Memory B cell (primary cell): ENCODE results near the gene MIER3.

Experiments
- ATAC-seq: fragments of 150-1000 bp; cut with Tn5 transposase; 2 replicates; pipeline ENCODE4 v1.10.0; 2021; ENCODE audit warnings: low read depth, mild to moderate bottlenecking, moderate library complexity
- DNase-seq, 2 donors: peaks; one replicate each; pipeline ENCODE4 v3.0.0; 2022; ENCODE audit warnings: low spot score in 2 of 2
- H3K27ac Mint-ChIP-seq: one replicate; pipeline ENCODE4 v1.8.0; 2022; ENCODE audit warnings: mild to moderate bottlenecking, moderate library complexity, mixed read lengths
- H3K27me3 Mint-ChIP-seq: one replicate; pipeline ENCODE4 v1.8.0; 2022; ENCODE audit warnings: mixed read lengths
- H3K36me3 Mint-ChIP-seq: one replicate; pipeline ENCODE4 v1.8.0; 2022; ENCODE audit warnings: mild to moderate bottlenecking, mixed read lengths
- H3K4me1 Mint-ChIP-seq: one replicate; pipeline ENCODE4 v1.8.0; 2022; ENCODE audit warnings: mixed read lengths
- H3K4me3 Mint-ChIP-seq: one replicate; pipeline ENCODE4 v1.8.0; 2022; ENCODE audit warnings: mild to moderate bottlenecking, moderate library complexity, mixed read lengths
- H3K9me3 Mint-ChIP-seq: one replicate; pipeline ENCODE4 v1.8.0; 2022; ENCODE audit warnings: mixed read lengths

MIER3 gene

GRCh38 chr5:56977822-56978221, 25.9 kb upstream of the MIER3 start:
- Mint-ChIP-seq H3K9me3 (no peaks in the 10 kb centered on the region), H3K4me1 (no peaks in the 10 kb centered on the region), H3K27ac (no peak overlapping the region), H3K4me3 (no peak overlapping the region), H3K36me3 (no peaks in the 10 kb centered on the region), H3K27me3 (peaks cover 4% of the 10 kb centered on the region)
- ATAC-seq (no peak), DNase-seq (no peak)

GRCh38 chr5:56977021-56977420, 25.1 kb upstream of the MIER3 start:
- Mint-ChIP-seq H3K4me3 (no peak overlapping the region), H3K9me3 (no peaks in the 10 kb centered on the region), H3K27ac (no peak overlapping the region), H3K36me3 (no peaks in the 10 kb centered on the region), H3K4me1 (no peaks in the 10 kb centered on the region), H3K27me3 (peaks cover 5% of the 10 kb centered on the region)
- ATAC-seq: no peak
- no peak for DNase-seq

- H3K9me3 Mint-ChIP-seq: no peaks in the 10 kb centered on the region
- H3K27me3 Mint-ChIP-seq: peaks cover 5% of the 10 kb centered on the region
- no peak overlapping the region for H3K27ac Mint-ChIP-seq
- no peak for ATAC-seq
- no peak for DNase-seq
- no peak overlapping the region for H3K4me3 Mint-ChIP-seq
- no peaks in the 10 kb centered on the region for H3K36me3 Mint-ChIP-seq
- H3K4me1 Mint-ChIP-seq: no peaks in the 10 kb centered on the region
Measured at GRCh38 chr5:56974241-56974640, 22.3 kb upstream of the MIER3 start.

- Mint-ChIP-seq H3K9me3 (no peaks in the 10 kb centered on the region), H3K27ac (no peak overlapping the region), H3K27me3 (peaks cover 6% of the 10 kb centered on the region), H3K36me3 (peaks cover 3% of the 10 kb centered on the region), H3K4me1 (no peaks in the 10 kb centered on the region), H3K4me3 (no peak overlapping the region)
- no peak for DNase-seq
- no peak for ATAC-seq
Measured at GRCh38 chr5:56973473-56973872, 21.6 kb upstream of the MIER3 start.

GRCh38 chr5:56971275-56971674, 19.4 kb upstream of the MIER3 start:
- Mint-ChIP-seq H3K36me3 (peaks cover 3% of the 10 kb centered on the region), H3K27me3 (peaks cover 9% of the 10 kb centered on the region), H3K27ac (no peak overlapping the region), H3K4me3 (no peak overlapping the region), H3K4me1 (no peaks in the 10 kb centered on the region), H3K9me3 (no peaks in the 10 kb centered on the region)
- ATAC-seq (no peak), DNase-seq (no peak)

GRCh38 chr5:56964173-56964572, 12.2 kb upstream of the MIER3 start:
- no peaks in the 10 kb centered on the region for H3K9me3 Mint-ChIP-seq
- no peak overlapping the region for H3K4me3 Mint-ChIP-seq
- peaks cover 13% of the 10 kb centered on the region for H3K27me3 Mint-ChIP-seq
- DNase-seq: no peak
- no peak for ATAC-seq
- H3K36me3 Mint-ChIP-seq: peaks cover 3% of the 10 kb centered on the region
- H3K27ac Mint-ChIP-seq: no peak overlapping the region
- H3K4me1 Mint-ChIP-seq: no peaks in the 10 kb centered on the region

GRCh38 chr5:56963246-56963645, 11.3 kb upstream of the MIER3 start:
- Mint-ChIP-seq H3K4me3 (no peak overlapping the region), H3K27me3 (peaks cover 10% of the 10 kb centered on the region), H3K27ac (no peak overlapping the region), H3K9me3 (no peaks in the 10 kb centered on the region), H3K36me3 (no peaks in the 10 kb centered on the region), H3K4me1 (no peaks in the 10 kb centered on the region)
- no peak for ATAC-seq
- DNase-seq: no peak

GRCh38 chr5:56962286-56962685, 10.4 kb upstream of the MIER3 start:
- no peak for ATAC-seq
- no peaks in the 10 kb centered on the region for H3K4me1 Mint-ChIP-seq
- H3K36me3 Mint-ChIP-seq: no peaks in the 10 kb centered on the region
- H3K27ac Mint-ChIP-seq: no peak overlapping the region
- H3K4me3 Mint-ChIP-seq: no peak overlapping the region
- DNase-seq: no peak
- peaks cover 8% of the 10 kb centered on the region for H3K27me3 Mint-ChIP-seq
- H3K9me3 Mint-ChIP-seq: no peaks in the 10 kb centered on the region

GRCh38 chr5:56961746-56962145, 9.8 kb upstream of the MIER3 start:
- no peak for ATAC-seq
- no peaks in the 10 kb centered on the region for H3K36me3 Mint-ChIP-seq
- peaks cover 7% of the 10 kb centered on the region for H3K27me3 Mint-ChIP-seq

GRCh38 chr5:56959326-56959725, 7.4 kb upstream of the MIER3 start:
- Mint-ChIP-seq H3K27me3 (peaks cover 12% of the 10 kb centered on the region), H3K9me3 (no peaks in the 10 kb centered on the region), H3K4me3 (no peak overlapping the region), H3K27ac (no peak overlapping the region), H3K4me1 (no peaks in the 10 kb centered on the region), H3K36me3 (no peaks in the 10 kb centered on the region)
- DNase-seq: no peak
- ATAC-seq: no peak

More at GRCh38 chr5:56961746-56962145, 9.8 kb upstream of the MIER3 start:
- Mint-ChIP-seq H3K4me1 (no peaks in the 10 kb centered on the region), H3K9me3 (no peaks in the 10 kb centered on the region), H3K4me3 (no peak overlapping the region), H3K27ac (no peak overlapping the region)
- DNase-seq: no peak

GRCh38 chr5:56958595-56958994, 6.7 kb upstream of the MIER3 start:
- Mint-ChIP-seq H3K27ac (no peak overlapping the region), H3K27me3 (peaks cover 12% of the 10 kb centered on the region), H3K9me3 (no peaks in the 10 kb centered on the region), H3K4me3 (no peak overlapping the region), H3K36me3 (no peaks in the 10 kb centered on the region), H3K4me1 (no peaks in the 10 kb centered on the region)
- DNase-seq: no peak
- no peak for ATAC-seq

- ATAC-seq: no peak
- Mint-ChIP-seq H3K27ac (no peak overlapping the region), H3K9me3 (no peaks in the 10 kb centered on the region), H3K27me3 (peaks cover 6% of the 10 kb centered on the region), H3K4me3 (no peak overlapping the region), H3K36me3 (no peaks in the 10 kb centered on the region), H3K4me1 (peaks cover 13% of the 10 kb centered on the region)
- no peak for DNase-seq
Measured at GRCh38 chr5:56954262-56954661, 2.3 kb upstream of the MIER3 start.

- DNase-seq (peak in 1 of 2 donors; percentile 7), ATAC-seq (peak; percentile 31)
- H3K9me3 Mint-ChIP-seq: no peaks in the 10 kb centered on the region
- peak overlapping the region; percentile 90 for H3K4me3 Mint-ChIP-seq
- peaks cover 3% of the 10 kb centered on the region for H3K36me3 Mint-ChIP-seq
- H3K27ac Mint-ChIP-seq: peak overlapping the region; percentile 45
- H3K27me3 Mint-ChIP-seq: peaks cover 6% of the 10 kb centered on the region
- H3K4me1 Mint-ChIP-seq: peaks cover 13% of the 10 kb centered on the region
Measured at GRCh38 chr5:56951126-56951945, 587 bp downstream of the MIER3 start.

GRCh38 chr5:56950626-56951125, 1.2 kb downstream of the MIER3 start:
- ATAC-seq (peak; percentile 43), DNase-seq (peak; percentile 5 to 41)
- H3K4me3 Mint-ChIP-seq: peak overlapping the region; percentile 90
- peak overlapping the region; percentile 45 for H3K27ac Mint-ChIP-seq
- H3K27me3 Mint-ChIP-seq: peaks cover 6% of the 10 kb centered on the region
- no peaks in the 10 kb centered on the region for H3K9me3 Mint-ChIP-seq
- H3K36me3 Mint-ChIP-seq: peaks cover 6% of the 10 kb centered on the region
- peaks cover 13% of the 10 kb centered on the region for H3K4me1 Mint-ChIP-seq

GRCh38 chr5:56947052-56947451, 4.9 kb downstream of the MIER3 start:
- H3K4me1 Mint-ChIP-seq: peaks cover 13% of the 10 kb centered on the region
- no peaks in the 10 kb centered on the region for H3K27me3 Mint-ChIP-seq
- H3K9me3 Mint-ChIP-seq: no peaks in the 10 kb centered on the region
- no peak for DNase-seq
- no peak for ATAC-seq
- no peak overlapping the region for H3K27ac Mint-ChIP-seq
- H3K36me3 Mint-ChIP-seq: peaks cover 16% of the 10 kb centered on the region
- no peak overlapping the region for H3K4me3 Mint-ChIP-seq
